ENCODE data around the gene SASH3. TPM values are rescaled to one million over a fixed set of nuclear protein-coding genes. Genes with fewer than 3 reads are reported as not detected.

The SASH3 gene
- total RNA-seq, 1 experiment from 2014 or later = 0.42 TPM

GRCh38 chrX:129743821-129744220 lies 35.9 kb upstream of the SASH3 start:
- no peak overlapping the region for H2AFZ ChIP-seq (ENCODE audit: low read depth, low read length, poor library complexity, severe bottlenecking)
- CTCF ChIA-PET = no interaction called here
- no peak for TF ChIP-seq EZH2phosphoT487 (IDR thresholded peaks at IDR 0.05; ENCODE audit: borderline replicate concordance)
- TF ChIP-seq EGR1 (IDR thresholded peaks at IDR 0.05; ENCODE audit: low read depth) = no peak
- no peak for TF ChIP-seq SP1 (IDR thresholded peaks at IDR 0.05; ENCODE audit: low read depth)
- no peak for TF ChIP-seq JUND (IDR thresholded peaks at IDR 0.05)
- TF ChIP-seq ZBTB33 (IDR thresholded peaks at IDR 0.05; ENCODE audit: extremely low read depth, insufficient replicate concordance, low read length) = no peak
- TF ChIP-seq SIN3A (IDR thresholded peaks at IDR 0.05; ENCODE audit: low read depth) = no peak
- TF ChIP-seq ZNF274 (IDR thresholded peaks at IDR 0.05; ENCODE audit: low read depth, low read length) = no peak
- TF ChIP-seq YY1 (IDR thresholded peaks at IDR 0.05; ENCODE audit: extremely low read depth, insufficient replicate concordance, low read depth, low read length) = no peak
- no peak for TF ChIP-seq POLR2AphosphoS5 (IDR thresholded peaks at IDR 0.05; ENCODE audit: low read depth, low read length)
- no peak for TF ChIP-seq CEBPB (IDR thresholded peaks at IDR 0.05; ENCODE audit: low read depth)
- TF ChIP-seq ELF1 (IDR thresholded peaks at IDR 0.05; ENCODE audit: borderline replicate concordance, low read depth) = no peak
- TF ChIP-seq ATF3 (IDR thresholded peaks at IDR 0.05) = no peak
- H3K9ac ChIP-seq (ENCODE audit: low read length) = no peak overlapping the region
- H3K4me3 ChIP-seq (replicated peaks in 1 of 2; ENCODE audit: low read depth in 1 of 2, low read length in 2 of 2) = no peak overlapping the region
- RAD21 ChIA-PET (ENCODE audit: low non-redundant PET in 1 of 2, low total read pairs in 2 of 2, uncharacterized antibody in 2 of 2, unreplicated experiment in 2 of 2) = no interaction called here
- BruUV-seq (replicated peaks) = no TSS peak
- no peaks in the 10 kb centered on the region for H4K20me1 ChIP-seq (ENCODE audit: insufficient read depth)
- no peak overlapping the region for H3K27ac ChIP-seq (ENCODE audit: low read depth, low read length)
- no peaks in the 10 kb centered on the region for H3K9me3 ChIP-seq (ENCODE audit: control insufficient read depth in 1 of 2, insufficient read depth in 1 of 2, low read depth in 1 of 2, low read length in 2 of 2)
- intact Hi-C loops (cut with micrococcal nuclease) = no loop called here
- ATAC-seq (no peak), DNase-seq (ENCODE audit: low read depth, low spot score) (no peak)
- H3K4me2 ChIP-seq (ENCODE audit: low read length) = no peak overlapping the region
- no peaks in the 10 kb centered on the region for H3K79me2 ChIP-seq (ENCODE audit: insufficient read depth, low read length)
- H3K36me3 ChIP-seq (ENCODE audit: control insufficient read depth in 1 of 2, insufficient read depth in 2 of 2, low read length in 2 of 2) = no peaks in the 10 kb centered on the region
- H3K4me1 ChIP-seq (ENCODE audit: control insufficient read depth in 1 of 2, insufficient read depth in 2 of 2, low read length in 2 of 2) = no peaks in the 10 kb centered on the region
- H3K27me3 ChIP-seq (ENCODE audit: insufficient read depth, low read length) = no peaks in the 10 kb centered on the region
- POLR2A ChIA-PET = no interaction called here
- no peaks in the 10 kb centered on the region for H3K9me2 ChIP-seq (ENCODE audit: insufficient read depth)

Data from HCT116 (cell line).